Activated CD4-positive, alpha-beta T cell treated with anti-CD3 and anti-CD28 coated beads, Interleukin-2, amount 50 U/mL, for 16 hours (primary cell): ENCODE results near the gene LSM12.
"Not testable (repeated sequence)": the region's sequence is repeated elsewhere in the genome, so short reads cannot be mapped to it uniquely, and the experiment has no call there.

Experiments
- DNase-seq: peaks from one replicate; pipeline ENCODE4 v3.0.0-alpha.2; 2020

The LSM12 gene

GRCh38 chr17:44034688-44035087, 31.8 kb downstream of the LSM12 start:
- not testable (repeated sequence) for DNase-seq

- DNase-seq: peak; percentile 10
Measured at GRCh38 chr17:44033861-44034408, 32.5 kb downstream of the LSM12 start.

DNA sequence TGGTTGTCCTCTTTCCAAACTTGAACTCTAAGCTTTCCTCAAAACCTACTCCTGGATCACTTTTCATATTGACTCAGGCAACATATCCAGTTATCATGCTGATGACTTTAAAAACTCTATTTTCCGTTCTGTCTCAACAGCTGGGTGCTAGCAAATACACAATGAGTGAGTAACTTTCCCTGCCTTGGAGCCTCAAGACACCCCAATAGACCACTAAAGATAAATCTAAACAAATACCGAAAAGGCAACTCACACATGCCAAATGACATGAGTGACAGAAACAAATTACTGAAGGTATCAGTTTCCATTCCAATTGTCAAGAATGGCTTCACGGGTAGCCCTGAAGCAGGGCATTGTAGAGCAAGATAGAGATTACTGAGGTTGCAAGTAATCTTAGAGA, 36.0 kb downstream of the LSM12 start:
- no peak for DNase-seq

DNA sequence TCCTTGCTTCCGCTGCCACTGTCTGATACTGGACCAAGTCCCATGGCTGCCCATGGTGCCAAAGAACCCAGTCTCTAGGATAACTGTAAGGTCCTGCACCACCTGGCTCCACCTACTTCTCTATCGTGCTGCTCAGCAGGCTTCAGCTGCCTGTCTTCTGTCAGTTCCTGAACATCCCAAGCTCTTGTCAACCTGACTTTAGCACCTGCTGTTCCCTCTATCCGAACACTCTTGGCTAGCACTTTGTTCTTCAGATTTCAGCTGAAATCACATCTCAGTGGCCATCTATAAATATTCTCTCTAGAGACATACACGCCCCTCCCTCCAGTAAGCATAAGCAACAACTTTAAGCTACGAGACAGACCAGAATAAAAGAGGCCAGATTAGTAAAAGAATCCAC, 36.7 kb downstream of the LSM12 start:
- no peak for DNase-seq

DNA sequence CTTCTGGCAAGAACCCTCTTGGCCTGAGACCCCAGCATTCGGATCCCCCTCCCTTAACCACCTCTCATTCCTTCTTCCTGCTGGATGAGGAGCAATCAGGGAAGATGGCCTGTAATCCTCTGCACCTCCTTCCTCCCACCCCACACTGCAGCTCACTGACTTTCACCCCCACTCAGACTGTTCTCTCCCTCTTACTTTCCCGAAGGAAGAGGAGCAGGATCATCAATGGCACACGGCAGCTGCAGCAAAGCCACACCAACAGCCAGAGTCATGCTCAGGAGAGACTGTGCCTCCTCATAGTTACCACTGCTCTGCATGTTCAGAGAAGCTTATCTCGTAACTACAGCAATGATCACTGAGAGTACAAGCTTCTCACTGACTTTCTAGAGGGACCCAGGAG, 41.6 kb downstream of the LSM12 start:
- DNase-seq: no peak

DNA sequence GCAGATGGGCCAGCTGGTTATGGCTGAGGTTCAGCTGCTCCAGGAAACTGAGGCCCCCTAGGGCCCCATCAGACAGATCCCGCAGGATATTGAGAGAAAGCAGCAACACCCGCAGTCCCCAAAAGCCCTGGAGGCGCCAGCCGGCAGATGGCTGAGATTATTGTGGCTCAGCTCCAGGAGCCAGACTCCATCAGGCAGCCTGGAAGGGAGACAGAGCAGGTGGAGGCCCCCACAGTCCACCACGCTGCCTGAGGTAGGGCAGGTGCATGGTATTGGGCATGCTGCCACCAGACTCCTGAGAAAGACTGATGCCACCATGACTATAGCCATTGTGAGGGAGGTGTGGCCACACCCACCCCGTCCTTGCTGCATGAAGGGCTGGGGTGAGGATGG, 42.2 kb downstream of the LSM12 start:
- no peak for DNase-seq

- no peak for DNase-seq
Measured at GRCh38 chr17:44023545-44024270, 42.8 kb downstream of the LSM12 start.

DNA sequence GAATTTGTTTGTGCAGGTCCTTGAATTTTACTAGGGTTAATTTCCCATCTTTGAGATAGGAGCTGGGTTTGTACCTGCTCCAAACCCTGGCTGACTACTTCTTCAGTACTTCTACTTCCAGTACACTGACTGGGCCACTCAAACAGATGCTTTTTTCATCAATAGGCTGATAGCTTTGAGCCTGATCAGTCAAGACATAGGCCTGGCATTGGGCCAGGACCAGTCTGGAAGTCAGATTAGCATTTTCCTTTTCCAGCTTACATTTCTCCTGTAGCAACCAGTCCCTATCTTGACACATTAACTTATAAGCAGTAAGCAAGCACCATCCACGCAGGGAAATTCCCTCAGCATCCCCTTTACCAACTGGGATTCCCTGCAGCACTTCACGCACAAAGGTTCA, 44.2 kb downstream of the LSM12 start:
- DNase-seq: no peak

GRCh38 chr17:44021227-44021626, 45.2 kb downstream of the LSM12 start:
- DNase-seq: not testable (repeated sequence)

DNA sequence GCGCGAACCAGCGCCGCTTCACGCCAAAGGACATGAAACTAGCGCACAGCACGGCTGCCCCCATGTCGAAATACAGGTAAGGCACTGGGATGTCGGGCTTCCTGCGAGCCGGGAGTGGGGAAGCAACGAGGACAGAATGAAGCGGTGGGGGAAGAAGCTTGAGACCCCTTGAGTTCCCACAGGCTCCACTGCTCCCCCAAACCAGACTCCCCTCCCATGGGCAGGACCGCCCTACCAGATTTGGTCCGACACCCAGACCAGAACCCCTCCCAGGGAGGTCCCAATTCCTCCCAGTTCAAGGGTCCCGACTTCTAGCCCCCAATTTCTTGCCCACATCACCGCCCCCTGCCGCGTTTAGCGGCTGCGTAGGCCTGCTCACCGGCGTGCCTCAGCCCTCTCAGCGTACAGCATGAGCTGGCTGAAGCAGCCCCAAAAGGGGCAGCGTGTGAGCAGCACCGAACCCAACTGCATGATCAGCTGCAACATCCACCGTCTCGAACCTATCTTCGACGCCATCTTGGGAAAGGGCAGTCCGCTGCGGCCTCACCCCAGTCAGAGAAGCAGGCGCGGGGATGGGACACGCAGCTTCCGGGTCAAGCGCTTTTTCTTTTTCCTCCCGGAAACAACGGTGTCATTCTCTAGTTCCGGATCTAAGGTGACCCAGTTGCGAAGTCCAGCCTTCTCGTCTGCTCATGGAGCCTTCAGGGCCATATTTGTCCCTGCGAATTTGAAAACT, 51.9 kb downstream of the LSM12 start, which contains the start of gene TMEM101:
TMEM101 (minus strand) TSS at position 527 of the 736 bp plus-strand sequence; CDS start at position 516, 11 bp downstream.
- DNase-seq: peak; percentile 93

DNA sequence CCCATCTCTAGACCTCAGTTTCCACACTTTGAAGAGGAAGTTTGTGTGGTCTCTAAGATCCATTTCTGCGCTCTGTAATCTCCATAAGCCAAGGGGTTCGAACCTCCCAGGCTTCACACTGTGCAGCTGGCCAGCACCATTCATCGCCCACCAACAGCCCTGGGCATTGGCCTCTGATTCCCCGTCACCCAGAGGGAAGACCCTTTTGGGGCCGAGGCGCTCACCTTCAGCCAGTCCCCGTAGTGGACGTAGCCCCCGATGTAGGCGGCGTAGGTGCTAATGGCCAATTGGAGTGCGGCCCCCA, 52.4 kb downstream of the LSM12 start:
- peak; percentile 21 for DNase-seq

DNA sequence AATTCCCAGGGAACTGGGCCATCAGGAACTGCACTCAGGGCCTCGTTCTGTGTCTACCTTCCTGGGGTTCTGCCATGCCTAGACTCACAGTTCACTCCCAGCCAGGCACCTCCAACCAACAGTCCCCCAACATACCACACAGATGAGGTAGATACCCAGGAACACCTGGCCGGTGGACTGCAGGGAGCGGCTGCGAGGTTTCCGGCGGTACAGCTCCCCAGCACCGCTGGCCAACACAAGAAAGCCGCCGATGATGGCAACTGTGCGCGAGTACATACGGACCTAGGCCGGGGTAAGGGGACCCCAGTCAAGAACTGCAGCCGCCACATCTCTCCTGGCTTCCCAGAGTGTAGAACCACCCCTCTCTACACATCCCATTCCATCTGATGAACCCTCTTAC, 53.6 kb downstream of the LSM12 start:
- DNase-seq: no peak

DNA sequence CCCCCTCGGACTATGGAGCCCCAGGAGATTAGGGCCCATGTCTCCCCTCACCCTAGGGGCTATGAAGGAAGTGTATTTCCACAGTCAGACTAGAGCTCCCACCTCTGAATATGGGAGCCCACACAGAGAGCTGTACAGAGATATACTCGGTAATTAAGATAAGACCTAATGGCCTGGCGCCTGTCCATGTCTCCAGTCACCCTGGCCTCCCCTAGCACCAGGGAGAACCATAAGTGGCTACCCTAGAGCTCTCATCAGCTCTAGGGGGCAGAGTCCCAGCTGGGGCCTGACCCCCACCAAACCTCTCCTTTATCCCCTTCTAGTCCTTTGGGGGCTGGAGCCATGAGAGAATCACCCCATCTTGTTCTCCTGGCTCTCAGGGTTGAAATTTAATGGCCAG, 54.1 kb downstream of the LSM12 start:
- no peak for DNase-seq

- DNase-seq: no peak
Measured at GRCh38 chr17:44011876-44012275, 54.6 kb downstream of the LSM12 start.

DNA sequence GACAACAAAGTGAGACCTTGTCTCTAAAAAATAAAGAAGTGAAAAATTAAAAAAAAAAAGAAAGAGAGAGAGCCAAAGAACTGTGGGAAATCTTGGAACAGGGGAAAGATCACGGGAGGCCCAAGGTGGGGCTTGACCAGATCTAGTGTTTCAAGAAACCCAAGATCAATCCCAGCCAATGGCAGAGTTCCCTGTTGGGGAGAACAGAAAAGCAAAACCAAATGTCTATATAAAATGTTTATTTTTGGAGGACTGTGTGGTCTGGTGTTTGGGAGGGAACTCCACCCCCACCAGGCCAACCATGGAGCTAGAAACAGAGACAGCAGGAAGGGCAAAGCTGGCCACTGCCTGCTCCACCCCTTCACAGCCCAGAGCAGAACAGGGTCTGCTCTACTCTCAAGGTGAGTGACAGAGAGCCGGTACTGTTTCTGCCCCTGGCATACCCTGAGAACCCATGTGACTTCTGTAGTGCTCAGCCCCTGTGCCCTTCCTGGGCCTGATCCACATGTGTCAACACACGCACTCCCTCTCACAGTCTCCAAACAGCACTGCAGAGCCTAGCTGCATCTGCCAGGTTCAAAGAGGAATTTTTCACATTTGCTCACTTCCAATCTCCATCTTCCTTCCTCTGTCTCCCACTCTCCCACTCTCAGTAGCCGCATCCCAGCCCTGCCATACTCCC, 55.4 kb downstream of the LSM12 start:
- DNase-seq: no peak

- no peak for DNase-seq
Measured at GRCh38 chr17:44008205-44008909, 58.1 kb downstream of the LSM12 start.

DNA sequence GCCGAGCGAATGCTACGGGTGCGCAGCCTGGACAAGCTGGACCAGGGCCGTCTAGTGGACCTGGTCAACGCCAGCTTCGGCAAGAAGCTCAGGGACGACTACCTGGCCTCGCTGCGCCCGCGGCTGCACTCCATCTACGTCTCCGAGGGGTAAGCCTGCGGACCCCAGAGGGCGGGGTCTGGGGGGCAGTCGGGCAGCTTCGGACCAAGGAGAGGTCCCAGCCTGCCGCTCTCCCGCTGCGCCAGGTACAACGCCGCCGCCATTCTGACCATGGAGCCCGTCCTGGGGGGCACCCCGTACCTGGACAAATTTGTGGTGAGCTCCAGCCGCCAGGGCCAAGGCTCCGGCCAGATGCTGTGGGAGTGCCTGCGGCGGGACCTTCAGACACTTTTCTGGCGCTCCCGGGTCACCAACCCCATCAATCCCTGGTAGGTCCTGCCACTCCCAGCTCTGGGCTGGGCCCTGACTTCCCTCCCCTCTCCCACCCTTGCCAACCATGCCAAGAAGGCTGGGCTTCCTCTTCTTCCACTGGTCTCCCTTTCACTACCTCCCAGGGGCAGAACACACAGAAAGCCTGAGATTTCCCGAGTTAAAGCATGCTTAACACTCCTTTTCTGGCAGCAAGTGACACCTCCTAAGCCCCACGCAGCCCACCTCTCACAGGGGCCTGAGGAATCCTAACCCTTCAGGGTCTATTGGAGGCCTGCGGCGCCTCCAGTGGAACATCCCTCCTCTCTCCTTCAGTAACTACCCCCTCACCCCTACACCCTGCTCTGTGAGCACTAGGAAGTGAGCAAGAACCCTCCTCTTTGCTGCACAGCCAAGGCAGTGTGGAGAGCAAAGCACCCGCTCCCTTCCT, 58.9 kb downstream of the LSM12 start:
- DNase-seq: no peak

DNA sequence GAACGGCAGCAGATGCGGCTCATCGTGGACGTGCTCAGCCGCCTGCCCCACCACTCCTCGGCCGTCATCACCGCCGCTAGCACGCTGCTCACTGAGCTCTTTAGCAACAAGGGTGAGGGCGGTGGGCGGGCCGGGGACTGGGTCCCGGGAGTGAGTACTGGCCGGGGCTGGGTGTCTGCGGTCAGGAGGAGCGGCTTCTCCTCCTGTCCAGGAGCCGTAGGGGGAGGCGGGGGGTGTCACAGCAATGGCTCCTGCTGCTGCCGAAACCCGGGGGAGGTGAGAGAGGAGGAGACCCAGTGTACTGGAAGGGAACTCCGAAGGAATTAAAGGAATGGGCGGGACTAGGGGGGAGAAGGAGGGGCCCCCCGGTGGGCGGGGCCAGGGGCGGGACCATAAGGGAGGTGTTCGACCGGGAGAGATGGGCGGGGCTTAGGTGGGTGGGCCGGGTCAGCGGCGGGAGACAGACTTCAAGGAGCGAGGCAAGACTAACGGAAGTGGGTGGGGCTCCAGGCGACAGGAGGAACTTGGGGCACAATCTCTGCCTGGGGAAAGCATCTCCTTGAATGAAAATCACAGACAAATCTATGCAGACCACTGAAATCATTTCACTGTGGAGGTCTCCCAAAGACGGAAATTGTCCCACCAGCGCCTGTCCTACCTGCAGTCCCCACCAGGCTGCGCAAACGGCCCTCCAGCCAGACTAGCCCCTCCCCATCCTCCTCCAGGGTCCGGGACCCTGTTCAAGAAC, 59.7 kb downstream of the LSM12 start:
- DNase-seq: peak; percentile 99

- no peak for DNase-seq
Measured at GRCh38 chr17:44006272-44006597, 60.2 kb downstream of the LSM12 start.

DNA sequence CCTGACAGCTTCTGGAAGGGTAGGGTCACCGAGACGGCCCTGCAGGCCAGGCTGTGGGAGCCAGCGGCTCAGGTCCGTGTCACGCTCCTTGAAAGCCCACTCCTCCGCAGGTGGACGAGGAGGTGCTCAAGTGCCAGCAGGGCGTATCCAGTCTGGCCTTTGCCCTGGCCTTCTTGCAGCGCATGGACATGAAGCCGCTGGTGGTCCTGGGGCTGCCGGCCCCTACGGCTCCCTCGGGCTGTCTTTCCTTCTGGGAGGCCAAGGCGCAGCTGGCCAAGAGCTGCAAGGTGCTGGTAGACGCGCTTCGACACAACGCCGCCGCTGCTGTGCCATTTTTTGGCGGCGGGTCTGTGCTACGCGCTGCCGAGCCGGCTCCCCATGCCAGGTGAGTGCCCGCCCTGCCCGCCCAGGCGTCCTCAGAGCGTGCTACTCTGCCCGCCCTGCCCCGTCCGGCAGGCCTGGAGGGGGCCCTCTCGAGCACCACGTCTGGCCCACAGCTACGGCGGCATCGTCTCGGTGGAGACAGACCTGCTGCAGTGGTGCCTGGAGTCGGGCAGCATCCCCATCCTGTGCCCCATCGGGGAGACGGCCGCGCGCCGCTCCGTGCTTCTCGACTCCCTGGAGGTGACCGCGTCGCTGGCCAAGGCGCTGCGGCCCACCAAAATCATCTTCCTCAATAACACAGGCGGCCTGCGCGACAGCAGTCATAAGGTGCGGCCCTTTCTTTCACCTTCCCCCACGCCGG, 60.8 kb downstream of the LSM12 start:
- DNase-seq: peak; percentile 22
